GM18858 (cell line): ENCODE data around the gene LAPTM5.

Source experiments
- ATAC-seq: cut with Tn5 transposase; IDR thresholded peaks from one replicate; pipeline ENCODE4 v1.9.1; 2021; ENCODE audit not compliant: unreplicated experiment

LAPTM5 gene

GRCh38 chr1:30684881-30685795 is 72.4 kb downstream of the LAPTM5 start:
- no peak for ATAC-seq

GRCh38 chr1:30684259-30684658 is 73.3 kb downstream of the LAPTM5 start:
- ATAC-seq, result no peak

GRCh38 chr1:30683699-30684098 is 73.9 kb downstream of the LAPTM5 start:
- no peak for ATAC-seq
